HG03064 (cell line): ENCODE data around the gene GMDS.
"Not testable (repeated sequence)": the region's sequence is repeated elsewhere in the genome, so short reads cannot be mapped to it uniquely, and the experiment has no call there.

Experiments
- ATAC-seq: cut with Tn5 transposase; IDR thresholded peaks from one replicate; pipeline ENCODE4 v1.9.1; 2021; ENCODE audit warnings: low read depth; ENCODE audit not compliant: unreplicated experiment

Gene GMDS

DNA sequence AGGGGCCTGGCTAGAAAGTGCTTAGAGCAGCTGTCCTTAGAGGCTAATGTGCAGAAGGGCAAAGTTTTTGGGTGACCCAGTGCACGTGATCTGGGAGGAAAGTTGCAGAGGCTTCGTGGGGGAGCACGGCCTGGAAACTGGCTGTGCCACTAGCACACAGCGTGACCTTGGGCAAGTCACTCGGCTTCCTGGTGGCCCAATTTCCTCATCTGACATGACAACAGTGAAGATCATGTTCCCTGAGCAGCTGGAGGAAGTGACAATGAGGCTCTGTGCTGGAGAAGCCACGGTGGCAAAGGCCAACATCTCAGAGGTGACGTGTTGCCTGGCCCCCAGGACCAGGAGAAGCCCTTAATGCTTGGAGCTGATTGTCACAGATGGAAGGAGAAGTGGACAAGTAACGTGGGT, 536.2 kb downstream of the GMDS start:
- ATAC-seq = no peak

DNA sequence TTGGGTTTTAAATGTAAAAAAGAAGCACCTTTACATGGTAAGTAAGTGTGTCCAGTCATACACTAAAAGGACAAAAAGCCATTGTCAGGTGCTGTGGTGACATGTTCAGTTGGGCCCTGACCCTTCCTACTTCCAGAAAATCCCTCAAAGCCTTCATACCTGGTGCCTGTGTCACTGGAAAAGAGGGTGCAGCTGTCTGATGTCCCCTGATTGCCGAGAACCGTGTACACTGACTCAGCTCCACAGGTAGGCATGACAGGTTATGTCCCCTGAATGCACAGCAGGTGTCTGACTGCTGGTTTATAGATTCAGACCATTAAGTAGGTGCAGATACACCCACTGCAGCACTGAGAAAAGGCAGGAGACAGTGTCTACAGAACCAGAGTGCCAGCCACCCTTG, 536.6 kb downstream of the GMDS start:
- ATAC-seq = no peak

DNA sequence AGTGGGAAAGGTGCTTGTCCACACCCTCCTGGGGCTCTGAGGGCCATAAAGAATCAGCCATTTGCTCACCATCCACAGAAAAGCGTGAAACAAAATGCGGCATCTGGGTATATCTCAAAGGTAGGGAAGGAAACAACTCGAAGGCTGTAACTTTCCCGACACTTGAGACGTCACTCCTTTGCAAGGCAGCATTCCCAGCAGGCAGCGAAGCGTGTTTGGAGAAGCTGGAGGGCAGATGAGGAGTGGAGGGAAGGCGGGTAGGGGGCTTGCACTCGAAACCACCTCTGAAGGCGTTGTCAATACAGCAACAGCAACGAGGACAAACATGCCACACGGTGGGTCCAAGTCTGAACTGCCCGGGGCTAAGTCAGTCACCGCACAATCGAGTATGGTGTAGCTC, 537.3 kb downstream of the GMDS start:
- ATAC-seq = no peak

DNA sequence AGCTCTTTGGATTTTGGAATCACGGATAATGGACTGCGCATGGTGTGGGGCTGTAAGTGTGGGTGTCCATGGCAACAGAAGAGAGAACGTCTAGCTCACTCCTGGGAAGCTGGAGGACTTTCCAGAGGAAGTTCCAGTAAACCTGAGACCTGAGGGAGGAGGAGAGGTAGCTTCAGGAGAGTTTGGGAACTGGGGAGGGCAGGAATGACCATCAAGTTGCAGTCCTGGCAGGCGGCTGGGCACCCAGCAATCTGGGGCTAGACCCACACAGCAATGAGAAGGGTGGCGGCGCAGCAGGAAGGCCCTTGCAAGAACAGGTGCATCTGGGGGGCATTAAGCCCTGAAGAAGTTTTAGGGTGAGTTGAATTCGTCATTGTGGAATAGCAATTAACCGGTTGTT, 539.8 kb downstream of the GMDS start:
- ATAC-seq = no peak

DNA sequence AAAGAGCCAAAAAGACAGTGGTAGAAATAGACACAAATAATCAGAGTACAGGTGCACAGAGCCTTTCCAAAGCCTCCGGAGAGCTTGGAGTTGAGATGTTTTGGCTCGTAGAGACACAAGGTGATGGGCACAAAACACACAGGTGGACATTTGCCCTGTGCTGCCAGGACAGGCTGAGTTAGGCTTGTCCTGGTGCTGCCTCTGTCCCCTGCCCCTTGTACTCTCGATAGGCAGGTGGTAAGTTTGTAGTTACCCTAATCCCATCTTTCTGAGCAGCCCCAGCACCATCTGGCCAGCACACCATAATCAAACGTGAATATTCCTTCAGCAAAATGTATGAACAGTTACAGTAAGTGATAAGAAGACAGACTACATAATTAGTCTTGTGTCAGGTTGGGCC, 540.2 kb downstream of the GMDS start:
- no peak for ATAC-seq

DNA sequence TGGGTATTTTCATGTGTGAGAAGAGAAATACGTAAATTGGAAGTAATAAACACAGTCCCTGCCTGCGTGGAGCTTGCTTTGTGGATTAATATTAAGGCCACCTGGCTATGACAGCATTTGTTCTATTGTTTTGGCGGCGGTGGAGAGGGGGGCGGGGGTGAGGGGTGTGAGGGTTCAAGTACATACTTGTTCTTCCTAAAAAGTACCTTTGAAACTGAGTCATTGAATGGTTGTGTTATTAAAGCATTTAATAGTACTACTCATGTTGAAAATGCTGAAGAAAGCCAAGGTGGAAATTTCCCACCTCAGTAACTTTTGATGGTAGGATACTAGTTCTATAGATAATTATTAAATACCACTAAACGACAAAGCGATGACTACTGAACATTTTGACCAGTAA, 540.7 kb downstream of the GMDS start:
- no peak for ATAC-seq

DNA sequence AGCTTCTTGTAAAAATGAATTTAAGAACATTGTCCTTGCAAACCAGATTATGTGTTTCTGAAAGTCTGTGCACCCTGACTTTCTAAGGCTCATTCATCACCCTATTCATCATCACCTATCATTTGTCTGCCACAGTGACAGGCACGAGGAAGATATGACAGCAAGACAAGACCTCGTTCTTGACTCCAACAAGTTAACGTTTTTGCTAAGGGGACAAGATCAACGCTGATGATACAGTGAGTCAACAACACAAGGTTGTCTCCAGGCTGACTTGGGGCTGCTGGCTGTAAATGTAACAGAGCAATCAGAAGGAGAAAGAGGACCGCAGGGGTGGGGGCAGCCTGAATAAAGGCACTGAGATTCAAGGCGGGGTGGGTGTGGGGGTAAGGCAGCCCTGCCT, 541.5 kb downstream of the GMDS start:
- no peak for ATAC-seq

DNA sequence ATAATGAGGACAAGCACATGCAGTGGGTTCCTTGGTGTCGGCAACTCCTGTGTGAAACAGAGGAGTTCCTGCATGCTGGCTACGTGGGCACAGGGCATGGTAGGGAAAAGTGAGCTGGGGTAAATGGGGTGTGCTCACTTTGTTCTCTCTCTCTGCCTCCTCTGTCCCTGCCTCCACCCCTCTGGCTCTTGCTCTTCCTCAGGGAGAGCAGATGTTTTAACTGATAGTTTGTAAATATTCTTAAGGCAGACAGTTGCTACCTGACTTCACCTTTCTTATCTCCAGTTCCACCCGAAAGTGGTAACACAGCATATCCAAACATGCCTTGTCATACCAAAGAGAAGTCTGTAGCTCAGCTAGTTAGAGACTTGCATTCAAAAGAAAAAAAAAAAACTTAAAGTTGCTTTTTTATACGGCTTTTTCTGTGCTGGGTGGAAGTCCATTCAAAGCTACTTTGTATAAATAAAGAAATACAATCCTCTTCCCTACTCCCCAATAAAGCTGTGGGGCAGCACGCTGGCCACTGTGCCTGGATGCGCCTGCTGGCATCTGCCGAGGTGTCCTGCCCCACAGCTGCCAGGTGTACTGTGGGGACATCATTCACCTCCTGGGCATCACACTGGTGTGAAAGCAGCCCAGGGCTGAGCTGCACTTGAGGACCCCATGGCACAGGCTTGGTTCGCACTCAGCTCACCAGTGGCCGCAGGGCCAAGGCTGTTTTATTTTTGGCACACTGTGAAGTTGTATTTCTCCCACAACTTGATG, 542.1 kb downstream of the GMDS start:
- ATAC-seq = no peak

DNA sequence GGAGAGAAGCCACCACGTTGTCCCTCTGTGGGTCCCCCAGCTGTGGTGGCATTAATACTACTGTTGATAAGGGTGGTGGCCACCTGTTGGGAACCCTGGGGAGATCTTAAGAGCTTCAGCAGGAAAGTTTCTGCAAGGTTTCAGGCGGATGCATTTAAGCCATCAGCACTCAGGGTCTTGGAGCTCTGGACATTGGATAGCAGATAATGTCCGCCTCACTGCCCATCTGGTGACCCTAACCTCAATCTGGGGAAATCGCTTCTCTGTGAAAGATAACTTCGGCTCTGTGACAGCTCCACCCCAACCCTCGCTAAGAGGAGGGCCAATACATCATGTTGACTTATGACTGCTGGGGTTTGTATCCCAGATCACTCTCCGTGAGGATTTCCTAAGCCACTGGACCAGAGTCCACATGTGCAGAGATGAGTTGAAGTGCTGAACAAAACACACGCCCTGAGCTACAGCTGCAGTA, 542.8 kb downstream of the GMDS start:
- no peak for ATAC-seq

DNA sequence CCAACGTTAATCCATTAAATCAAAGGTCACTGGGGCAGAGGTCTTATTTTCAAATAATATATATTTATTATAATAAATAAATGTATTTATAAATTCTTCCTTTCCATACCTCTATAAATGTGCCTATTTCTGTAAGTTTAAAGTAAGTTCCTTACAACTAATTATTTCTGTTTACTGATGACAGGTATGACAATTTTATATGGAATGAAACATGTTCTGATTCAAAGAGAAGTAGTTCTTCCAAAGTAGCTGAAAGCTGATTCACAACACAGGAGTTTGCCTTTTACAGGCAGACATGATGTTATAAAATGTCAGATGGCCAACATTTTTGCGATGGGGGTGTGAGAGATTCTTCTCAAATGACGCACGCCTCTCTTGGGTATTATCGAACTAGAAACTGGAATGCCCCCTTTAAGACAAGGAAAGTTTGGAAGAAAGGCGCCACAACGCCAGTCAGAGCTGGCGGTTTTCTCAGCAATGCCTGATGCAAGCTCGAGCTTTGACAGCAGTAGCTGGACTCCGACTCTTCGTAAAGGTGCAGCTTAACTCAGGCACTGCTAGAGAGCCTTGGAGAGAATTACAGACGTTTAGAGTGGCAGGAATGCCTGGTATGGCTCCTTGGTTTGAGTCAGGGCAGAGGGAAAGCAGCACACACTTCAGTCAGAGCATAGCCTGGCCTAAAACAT, 543.6 kb downstream of the GMDS start:
- ATAC-seq = no peak

DNA sequence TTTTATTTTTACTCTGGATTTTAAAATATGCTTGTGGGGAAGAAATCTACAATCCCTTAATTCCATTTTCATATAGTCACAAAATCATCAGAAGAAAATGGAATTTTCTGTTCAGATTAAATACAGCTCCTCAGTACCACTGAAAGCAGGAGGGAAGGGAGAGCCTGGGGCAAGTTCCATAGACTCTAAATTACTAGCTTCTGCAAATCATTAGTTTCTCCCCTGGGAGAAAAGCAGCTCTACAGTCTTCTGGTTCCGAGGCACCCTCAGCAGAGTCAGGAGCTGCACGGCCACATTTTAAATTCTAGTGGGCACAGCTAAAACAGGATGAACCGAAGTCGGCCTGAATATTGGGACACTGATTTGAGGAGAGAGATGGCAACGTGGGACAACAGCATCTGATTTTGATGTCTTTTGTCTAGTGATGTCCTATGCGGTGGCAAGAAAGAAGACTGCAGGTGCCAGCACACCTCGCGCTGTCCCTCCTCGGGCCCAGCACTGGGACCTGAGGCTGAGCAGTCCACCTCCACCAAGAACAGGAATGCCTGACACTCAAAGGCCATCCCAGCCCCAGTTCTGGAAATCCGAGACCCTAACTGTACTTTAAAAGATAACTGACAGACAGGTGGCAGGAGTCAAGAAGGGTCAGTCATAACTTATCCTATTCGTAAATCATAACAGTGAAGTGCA, 545.0 kb downstream of the GMDS start:
- no peak for ATAC-seq

DNA sequence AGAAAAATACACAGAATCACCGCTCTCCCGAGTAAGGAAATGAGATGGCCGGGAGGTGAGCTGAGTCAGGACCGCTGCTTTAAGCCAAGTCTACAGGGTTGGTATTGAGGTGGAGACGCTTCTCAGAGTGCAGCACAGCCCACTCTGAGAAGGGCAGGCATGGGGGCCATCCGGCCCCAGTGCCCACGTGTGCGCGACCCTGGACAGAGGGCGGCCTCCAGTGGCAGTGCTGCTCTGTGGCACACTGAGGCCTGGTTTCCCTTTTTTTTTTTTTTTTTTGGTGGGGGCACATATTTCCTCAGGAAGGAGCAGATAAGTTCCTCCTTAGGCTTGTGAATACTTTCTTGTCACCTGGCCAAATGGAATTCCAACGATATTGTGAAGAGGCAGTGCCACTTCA, 546.9 kb downstream of the GMDS start:
- ATAC-seq = no peak

DNA sequence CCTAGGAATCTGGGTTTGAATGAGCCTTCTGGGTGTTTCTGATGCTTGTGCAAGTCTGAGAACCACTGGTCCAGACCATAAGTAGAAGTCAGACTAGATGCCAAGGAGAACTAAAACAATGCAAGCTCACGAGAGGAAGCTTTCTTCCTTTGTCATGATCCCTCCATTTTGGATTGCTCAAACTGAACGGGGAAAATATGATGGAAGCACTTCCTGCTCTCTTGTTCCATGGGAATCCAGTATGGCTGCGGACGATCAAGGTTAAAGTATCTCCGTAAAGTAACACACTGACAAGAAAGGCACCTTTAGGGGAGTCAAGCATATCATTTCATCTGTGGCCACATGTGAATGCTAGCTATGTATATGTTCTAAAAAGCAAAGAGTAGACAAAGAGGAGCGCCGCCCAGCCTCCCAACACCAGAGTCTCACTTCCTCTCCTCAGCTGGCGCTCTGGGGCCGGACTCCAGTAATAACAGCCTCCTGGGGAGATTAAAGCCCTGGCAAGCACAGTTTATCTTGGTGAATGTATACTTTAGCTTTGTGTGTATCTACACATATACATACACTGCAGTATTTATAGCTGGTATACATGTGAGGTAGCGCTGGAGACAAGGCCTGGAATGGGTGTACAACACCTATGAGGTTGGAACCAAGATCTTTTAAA, 547.6 kb downstream of the GMDS start:
- no peak for ATAC-seq

DNA sequence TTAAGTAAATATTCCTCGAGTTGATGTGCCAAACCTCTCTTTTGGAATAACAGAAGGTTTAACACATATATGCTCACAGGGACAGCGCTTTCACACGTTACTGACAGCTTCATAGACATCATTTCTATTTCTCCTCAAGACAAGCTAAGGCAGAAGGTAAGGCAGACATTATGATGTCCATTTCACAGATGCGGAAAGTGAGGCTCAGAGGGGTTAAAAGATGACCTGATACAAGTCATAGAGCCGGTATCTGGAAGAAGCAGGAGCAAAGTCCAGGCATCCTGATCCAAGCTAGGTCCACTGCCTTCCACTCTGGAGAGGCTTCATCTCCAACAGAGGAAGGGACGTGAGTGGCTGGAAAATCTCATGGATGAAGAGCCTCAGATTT, 548.9 kb downstream of the GMDS start:
- no peak for ATAC-seq

DNA sequence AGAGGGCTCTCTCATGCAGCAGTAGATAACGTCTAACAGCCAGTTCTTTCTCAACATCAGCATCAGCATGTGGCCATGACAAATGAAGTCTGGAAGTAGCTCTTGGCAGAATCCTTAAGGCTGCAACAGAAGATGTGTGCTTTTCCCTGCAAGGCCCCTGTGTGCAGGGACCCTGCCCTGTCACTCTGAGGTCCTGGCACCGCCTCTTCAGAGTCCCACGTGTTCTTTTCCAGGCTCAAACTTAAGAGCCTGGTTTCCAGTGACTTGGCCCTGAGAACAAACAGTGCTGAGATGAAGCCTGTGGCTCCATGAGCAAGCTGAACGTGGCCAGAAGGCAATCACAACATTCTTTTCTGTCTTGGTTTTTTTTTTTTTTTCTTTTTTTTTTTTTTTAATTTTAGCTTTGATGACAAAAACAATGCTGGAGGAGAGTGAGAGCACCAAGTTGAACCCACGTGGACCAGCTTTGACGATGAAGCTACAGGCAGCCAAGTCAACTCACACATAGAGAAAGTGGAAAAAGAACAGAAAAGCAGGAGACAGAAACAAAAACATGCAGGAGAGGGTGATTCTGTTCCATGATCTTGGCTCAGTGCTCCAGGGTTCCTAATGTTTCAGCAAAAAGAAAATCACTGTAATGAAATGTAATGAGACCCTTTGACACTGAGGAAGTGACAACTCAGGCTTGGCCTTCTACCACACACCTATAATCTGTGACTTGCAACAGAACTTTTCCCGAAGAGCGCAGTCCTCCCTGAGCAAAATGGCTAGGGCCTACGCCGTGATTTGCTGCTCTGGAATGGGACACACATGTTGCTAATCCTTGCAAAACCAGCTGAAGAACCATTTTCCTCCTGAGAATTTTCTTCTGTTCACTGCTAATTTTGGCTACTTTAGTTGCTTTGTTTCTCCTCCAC, 549.6 kb downstream of the GMDS start:
- ATAC-seq = no peak

DNA sequence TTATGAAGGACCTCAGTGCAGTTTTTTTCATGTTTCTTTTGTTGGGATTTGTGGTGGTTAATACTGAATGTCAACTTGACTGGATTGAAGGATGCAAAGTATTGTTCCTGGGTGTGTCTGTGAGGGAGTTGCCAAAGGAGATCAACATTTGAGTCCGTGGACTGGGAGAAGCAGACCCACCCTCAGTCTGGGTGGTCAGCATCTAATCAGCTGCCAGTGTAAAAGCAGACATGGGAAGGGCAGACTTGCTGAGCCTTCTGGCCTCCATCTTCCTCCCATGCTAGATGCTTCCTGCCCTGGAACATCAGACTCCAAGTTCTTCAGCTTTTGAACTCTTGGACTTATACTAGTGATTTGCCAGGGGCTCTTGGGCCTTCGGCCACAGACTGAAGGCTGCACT, 553.6 kb downstream of the GMDS start:
- not testable (repeated sequence) for ATAC-seq

DNA sequence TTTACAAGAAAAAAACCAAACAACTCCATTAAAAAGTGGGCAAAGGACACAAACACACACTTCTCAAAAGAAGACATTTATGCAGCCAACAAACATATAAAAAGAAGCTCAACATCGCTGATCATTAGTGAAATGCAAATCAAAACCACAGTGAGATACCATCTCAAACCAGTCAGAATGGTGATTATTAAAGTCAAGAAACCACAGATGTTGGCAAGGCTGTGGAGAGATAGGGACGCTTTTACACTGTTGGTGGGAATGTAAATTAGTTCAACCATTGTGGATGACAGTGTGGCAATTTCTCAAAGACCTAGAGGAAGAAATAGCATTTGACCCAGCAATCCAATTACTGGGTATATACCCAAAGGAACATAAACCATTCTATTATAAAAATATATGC, 554.7 kb downstream of the GMDS start:
- not testable (repeated sequence) for ATAC-seq

DNA sequence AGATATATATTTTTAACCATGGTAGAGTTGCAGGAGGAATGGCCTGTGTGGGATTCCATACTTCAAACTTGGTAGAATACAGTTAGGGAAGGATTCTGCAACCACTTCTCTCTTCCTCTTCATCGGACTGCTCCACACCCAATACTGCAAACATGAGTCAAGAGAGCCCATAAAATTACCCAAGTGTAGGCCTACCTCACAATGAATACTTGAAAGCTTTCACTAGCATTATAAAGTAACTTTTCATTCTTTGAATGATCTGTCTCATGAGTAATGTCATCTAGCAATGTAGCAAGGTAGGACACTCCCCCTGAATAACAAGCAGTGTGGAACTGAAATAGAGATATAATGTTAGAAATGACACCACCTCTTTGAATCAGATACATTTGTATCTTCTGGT, 556.3 kb downstream of the GMDS start:
- no peak for ATAC-seq

DNA sequence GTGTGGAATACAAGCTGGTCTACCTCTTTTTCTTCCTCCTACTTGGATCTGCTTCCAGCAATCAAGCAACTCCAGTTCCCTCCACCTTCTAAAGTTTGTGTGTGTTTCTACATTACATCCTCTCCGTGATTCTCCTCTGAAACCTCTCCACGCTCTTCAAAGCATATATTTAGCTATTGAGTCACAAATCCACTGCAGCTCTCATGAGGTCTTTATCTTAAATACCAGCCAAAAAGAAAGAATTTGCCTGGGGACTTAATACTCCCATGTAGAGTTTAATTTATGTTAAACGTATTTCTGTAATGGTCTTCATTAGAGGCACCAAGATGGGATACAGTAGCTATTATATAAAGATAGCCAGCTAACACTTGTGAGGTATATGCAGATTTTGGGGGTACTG, 557.0 kb downstream of the GMDS start:
- no peak for ATAC-seq

DNA sequence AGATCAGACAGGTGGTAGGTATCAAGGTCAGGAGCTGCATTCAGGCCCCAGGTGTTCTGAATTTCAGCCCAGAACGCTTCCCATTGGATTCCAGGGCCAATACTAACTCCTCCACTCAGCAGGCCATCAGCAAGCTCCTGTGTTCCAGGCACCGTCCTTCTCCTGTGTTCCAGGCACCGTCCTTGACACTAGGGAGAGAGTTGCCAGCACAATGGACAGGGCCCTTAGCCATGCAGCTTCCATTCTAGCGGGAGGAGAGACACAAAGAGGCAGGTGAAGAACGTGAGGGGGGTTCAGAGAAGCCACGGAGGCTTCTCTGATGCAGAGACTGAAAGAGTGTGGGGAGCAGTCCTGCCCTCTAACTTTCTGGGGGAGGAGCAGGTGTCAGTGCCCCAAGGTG, 558.0 kb downstream of the GMDS start:
- ATAC-seq = no peak
